Left ventricle myocardium superior (tissue), 1 donor: ENCODE measurements around the gene ELP4. TPM values are rescaled to one million over a fixed set of nuclear protein-coding genes. Genes with fewer than 3 reads are reported as not detected.

Experiments used
- ATAC-seq: fragments of 200-7000 bp; cut with Tn5 transposase; one replicate; pipeline ENCODE4 v1.9.1; 2020; ENCODE audit warnings: mild to moderate bottlenecking, moderate library complexity
- DNase-seq: peaks from one replicate; pipeline ENCODE4 v3.0.0-alpha.2; 2020
- intact Hi-C: fragments of 100-400 bp; cut with micrococcal nuclease; formaldehyde crosslinking; loops from one replicate; pipeline ENCODE4 v1.11.0; 2022
- total RNA-seq: library from RNA; stranded (reverse); fragmentation: NEBNext Ultra II Directional; extraction: Animal tissue kit (Norgen Biotek cat#: 25700); gene quantifications from one replicate; pipeline ENCODE4 v1.2.1, GENCODE V29; 2021
- donor health status: DM: no; HTN: yes; CAD: no; lungs with severe emphysema.

Gene ELP4
- total RNA-seq, 1 donor from 2014 or later = 15.6 TPM

- no peak for ATAC-seq
- intact Hi-C loops = no loop called here
- DNase-seq = no peak
Observed at GRCh38 chr11:31816468-31817053, 307.0 kb downstream of the ELP4 start.

GRCh38 chr11:31817054-31817620 lies 307.6 kb downstream of the ELP4 start:
- intact Hi-C loops = no loop called here
- ATAC-seq (no peak), DNase-seq (no peak)

- ATAC-seq (peak; percentile 15), DNase-seq (no peak)
- intact Hi-C loops = no loop called here
Observed at GRCh38 chr11:31817621-31818424, 308.3 kb downstream of the ELP4 start.

GRCh38 chr11:31818425-31818755 lies 308.8 kb downstream of the ELP4 start:
- no peak for DNase-seq
- intact Hi-C loops = no loop called here
- no peak for ATAC-seq

- DNase-seq (no peak), ATAC-seq (no peak)
- intact Hi-C loops = no loop called here
Observed at GRCh38 chr11:31818874-31819331, 309.3 kb downstream of the ELP4 start.

GRCh38 chr11:31819621-31820437 lies 310.3 kb downstream of the ELP4 start:
- intact Hi-C loops = no loop called here

DNA sequence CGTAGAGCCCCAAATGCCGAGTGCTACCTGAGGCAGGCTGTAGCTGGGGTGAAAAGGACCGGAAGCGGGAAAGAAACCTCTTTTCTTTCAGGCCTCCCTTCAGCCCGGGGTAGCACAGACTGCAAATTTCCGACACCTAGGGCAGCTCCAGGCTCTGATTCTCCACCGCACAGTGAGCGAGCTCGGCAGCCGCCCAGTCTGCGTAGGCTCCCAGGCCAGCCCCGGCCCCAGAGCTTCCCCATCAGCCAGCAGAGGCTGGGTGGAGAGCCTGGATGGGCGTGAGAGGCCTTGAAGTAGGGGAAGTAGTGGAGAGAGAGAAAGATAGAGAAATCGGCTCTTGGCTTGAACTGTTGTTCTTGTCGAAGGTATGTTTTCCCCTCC lies 310.9 kb downstream of the ELP4 start:
- ATAC-seq (no peak), DNase-seq (no peak)
- intact Hi-C loops = no loop called here

More at GRCh38 chr11:31819621-31820437, 310.3 kb downstream of the ELP4 start:
- DNase-seq (no peak), ATAC-seq (no peak)

- DNase-seq (no peak), ATAC-seq (no peak)
- intact Hi-C loops = no loop called here
Observed at GRCh38 chr11:31821235-31821764, 311.7 kb downstream of the ELP4 start.

GRCh38 chr11:31821766-31822165 lies 312.2 kb downstream of the ELP4 start:
- DNase-seq (no peak), ATAC-seq (no peak)
- intact Hi-C loops = no loop called here

- ATAC-seq (no peak), DNase-seq (no peak)
- intact Hi-C loops = no loop called here
Observed at GRCh38 chr11:31822175-31822926, 312.8 kb downstream of the ELP4 start.

- intact Hi-C loops = no loop called here
- no peak for DNase-seq
- no peak for ATAC-seq
Observed at GRCh38 chr11:31822927-31823643, 313.5 kb downstream of the ELP4 start.

DNA sequence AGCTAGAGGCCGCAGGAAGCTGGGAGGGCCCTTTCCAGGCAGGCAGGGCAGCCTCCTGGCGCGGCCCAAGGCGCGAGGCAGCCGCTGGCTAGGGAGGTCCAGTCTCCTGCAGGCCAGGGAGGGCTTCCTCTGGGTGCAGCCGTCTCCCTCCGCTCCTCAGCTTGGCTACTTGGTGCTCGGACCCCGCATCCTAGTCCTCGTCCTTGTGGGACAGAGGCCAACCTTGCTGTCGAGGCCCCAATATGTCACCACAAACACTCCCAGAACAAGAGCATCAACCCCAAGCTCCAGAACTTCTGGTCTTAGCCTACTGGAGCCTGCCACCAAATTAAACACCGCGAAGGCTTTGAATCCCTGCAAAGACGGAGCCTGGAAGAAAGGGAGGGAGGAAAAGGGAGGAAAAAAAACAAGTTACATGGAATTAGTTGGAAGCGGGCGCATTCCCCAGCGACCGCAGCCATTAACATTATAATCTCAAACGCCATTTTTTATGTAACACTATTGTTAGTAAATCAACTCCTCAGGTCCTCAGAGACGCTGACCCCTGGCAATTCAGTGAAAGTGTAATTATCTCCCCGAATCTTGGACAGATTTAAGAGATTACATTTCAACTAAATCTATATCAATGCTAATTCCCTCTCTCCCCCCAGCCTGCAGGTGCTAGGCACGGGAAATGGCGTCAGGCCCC lies 314.2 kb downstream of the ELP4 start:
- DNase-seq = no peak
- intact Hi-C loops = no loop called here

DNA sequence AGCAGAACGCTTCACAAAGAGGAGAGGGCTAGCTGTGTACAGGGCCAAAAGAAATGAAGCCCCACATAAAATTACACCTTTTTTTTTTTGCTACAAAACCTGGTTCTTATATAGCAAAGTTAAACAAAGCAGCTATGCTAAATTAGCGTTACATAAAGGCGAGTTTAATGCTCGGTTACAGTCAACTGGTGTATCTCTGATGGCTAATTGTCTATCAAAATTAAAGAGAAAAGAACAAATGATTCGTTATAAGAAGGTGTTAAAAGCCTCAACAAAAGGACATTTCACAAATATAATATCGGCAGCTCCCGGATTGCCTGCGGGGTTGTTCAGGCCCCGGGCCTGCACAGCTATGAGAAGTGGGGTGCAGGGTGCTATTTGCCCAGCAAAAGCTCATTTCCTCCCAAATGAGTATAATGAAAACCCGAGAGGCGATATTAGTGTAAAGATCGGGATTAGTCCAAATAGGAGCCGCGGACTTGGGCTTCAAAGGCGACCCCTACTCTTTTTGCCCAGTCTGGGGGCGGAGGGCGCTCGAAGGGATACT lies 314.8 kb downstream of the ELP4 start:
- DNase-seq = no peak
- no peak for ATAC-seq
- intact Hi-C loops = no loop called here

More for the DNA sequence above, 314.2 kb downstream of the ELP4 start:
- ATAC-seq = no peak

- intact Hi-C loops = no loop called here
- ATAC-seq = no peak
Observed at GRCh38 chr11:31824879-31825837, 315.6 kb downstream of the ELP4 start.

GRCh38 chr11:31825838-31826484 lies 316.4 kb downstream of the ELP4 start:
- intact Hi-C loops = no loop called here
- ATAC-seq = no peak
- no peak for DNase-seq

More at GRCh38 chr11:31824879-31825837, 315.6 kb downstream of the ELP4 start:
- no peak for DNase-seq
